Right lobe of liver (tissue), 4 donors: ENCODE results near the gene CBX2.

Experiments used
- CTCF ChIP-seq, 4 donors: fragments of 200-600 bp in 3 of 4; fragments of 450-650 bp in 1 of 4; IDR thresholded peaks; one replicate each; pipeline versions ENCODE4 v1.5.1 to v1.8.0; 2016 to 2022; ENCODE audit warnings: antibody characterized with exemption in 4 of 4, mild to moderate bottlenecking in 2 of 4
- POLR2A ChIP-seq: fragments of 450-650 bp; IDR thresholded peaks from one replicate; pipeline ENCODE4 v1.6.1; 2017; ENCODE audit warnings: antibody characterized with exemption, mild to moderate bottlenecking
- donor health status: DM: no; HTN: no; CAD: no.
- donor health status: DM: no; HTN: no; CAD: no.
- donor health status: DM: no; HTN: yes; CAD: no.

- TF ChIP-seq CTCF (IDR thresholded peaks at IDR 0.05) (no peak), POLR2A (no peak)
Observed at GRCh38 chr17:79810130-79811010, 32.4 kb downstream of the CBX2 start.
